OCI-LY7 (cell line): ENCODE data around the gene MIS18BP1.

Experiments used
- CTCF ChIP-seq: fragments of 200-600 bp; sonication (generic); conservative IDR thresholded peaks from 2 replicates; pipeline ENCODE4 v1.5.1; 2014; ENCODE audit warnings: mild to moderate bottlenecking, antibody characterized with exemption, low read length, moderate library complexity, mixed read lengths
- EZH2phosphoT487 ChIP-seq: fragments of 200-600 bp; sonication (generic); IDR thresholded peaks from 2 replicates; pipeline ENCODE4 v1.6.1; 2018; ENCODE audit warnings: low read depth, borderline replicate concordance, mild to moderate bottlenecking, mixed run types, antibody characterized with exemption, low read length, moderate library complexity, mixed read lengths

GRCh38 chr14:45253754-45254310 lies 830 bp upstream of the MIS18BP1 start:
- TF ChIP-seq CTCF (no peak), EZH2phosphoT487 (no peak)
